RCC 7860 (cell line): ENCODE results near the gene GRHL3.

Source experiments
- DNase-seq: peaks from one replicate; pipeline ENCODE4 v3.0.0-alpha.2; 2015; ENCODE audit warnings: low spot score
- FAIRE-seq: peaks from 2 replicates; lab custom pipeline; 2012; peaks lifted over from hg19 to GRCh38; lab: Jason Lieb, UNC

The GRHL3 gene

DNA sequence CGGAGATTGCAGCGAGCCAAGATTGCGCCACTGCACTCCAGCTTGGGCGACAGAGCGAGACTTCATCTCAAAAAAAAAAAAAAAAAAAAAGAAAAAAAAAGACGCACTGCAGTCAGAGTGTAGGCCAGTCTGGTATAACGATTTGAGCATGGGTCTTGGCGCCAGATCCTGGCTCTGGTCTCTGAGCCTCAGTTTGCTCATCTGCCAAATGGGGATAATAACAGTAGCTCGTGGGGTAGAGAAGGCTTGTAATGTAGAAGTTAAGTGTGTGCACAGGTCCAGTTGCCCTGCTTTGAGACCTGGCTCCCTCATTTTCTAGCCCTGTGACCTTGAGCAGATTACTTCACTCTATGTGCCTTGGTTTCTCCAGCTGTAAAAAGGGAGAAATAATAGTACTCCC lies 26.3 kb upstream of the GRHL3 start:
- DNase-seq, result no peak
- FAIRE-seq, result no peak

DNA sequence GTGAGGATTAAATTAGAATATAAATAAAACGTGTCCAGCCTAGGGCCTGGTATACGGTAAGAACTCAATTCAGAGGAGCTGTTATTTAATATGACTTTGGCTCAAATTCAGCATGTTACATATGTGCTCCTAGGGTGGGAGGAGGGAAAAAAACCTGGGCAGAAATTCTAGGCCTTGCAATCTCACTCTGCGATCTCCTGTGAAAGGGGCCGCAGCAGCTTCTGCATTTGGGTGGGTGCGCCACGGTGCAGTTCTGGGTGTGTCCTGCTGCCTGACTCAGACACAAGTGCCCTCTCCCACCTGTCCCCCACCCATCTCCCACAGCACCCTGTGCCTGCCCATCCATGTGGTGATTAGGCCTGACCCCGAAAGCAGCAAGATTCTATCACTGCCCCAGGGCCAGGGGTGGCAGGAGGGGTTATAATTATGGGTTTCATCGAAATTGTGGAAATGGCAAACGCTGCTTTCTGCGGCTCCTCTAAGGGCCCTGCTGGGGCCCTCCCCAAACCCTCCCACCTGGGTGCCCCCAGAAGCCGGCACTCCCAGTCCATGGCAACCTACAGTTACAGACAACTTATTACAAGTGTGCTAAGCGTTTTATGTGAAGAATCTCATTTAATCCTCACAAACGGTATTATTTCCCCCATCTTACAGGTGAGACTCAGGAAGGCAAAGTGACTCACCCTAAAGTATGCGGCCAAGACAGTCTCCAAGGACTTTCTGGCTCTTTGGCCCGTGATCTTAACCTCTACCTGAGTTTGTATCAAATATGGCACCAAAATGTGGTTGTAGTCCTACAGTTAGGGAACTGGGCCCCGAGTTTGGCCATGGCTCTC lies 25.5 kb upstream of the GRHL3 start:
- FAIRE-seq (no peak), DNase-seq (no peak)

DNA sequence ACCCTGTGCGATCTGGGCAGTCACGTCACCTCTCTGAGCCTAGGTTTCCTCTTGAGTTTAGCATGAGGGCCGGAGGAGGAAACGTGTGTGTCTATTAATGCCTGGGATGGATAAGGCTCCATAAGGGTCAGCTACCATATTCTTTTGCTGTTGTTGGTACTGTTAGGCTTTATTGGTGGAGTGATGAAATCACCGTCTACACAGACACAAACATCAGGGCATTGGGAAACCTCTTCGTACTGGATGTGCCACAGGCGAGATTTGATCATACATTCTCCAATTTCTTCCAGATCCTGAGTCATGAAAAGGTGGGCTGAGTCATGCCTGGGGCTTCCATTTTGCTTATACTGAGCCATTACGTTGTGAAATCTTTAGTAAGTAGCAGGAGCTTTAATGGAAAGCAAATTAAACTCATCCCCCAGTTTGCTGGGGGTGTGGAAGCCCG lies 24.9 kb upstream of the GRHL3 start:
- DNase-seq (peak; percentile 80), FAIRE-seq (peak; percentile 75)

DNA sequence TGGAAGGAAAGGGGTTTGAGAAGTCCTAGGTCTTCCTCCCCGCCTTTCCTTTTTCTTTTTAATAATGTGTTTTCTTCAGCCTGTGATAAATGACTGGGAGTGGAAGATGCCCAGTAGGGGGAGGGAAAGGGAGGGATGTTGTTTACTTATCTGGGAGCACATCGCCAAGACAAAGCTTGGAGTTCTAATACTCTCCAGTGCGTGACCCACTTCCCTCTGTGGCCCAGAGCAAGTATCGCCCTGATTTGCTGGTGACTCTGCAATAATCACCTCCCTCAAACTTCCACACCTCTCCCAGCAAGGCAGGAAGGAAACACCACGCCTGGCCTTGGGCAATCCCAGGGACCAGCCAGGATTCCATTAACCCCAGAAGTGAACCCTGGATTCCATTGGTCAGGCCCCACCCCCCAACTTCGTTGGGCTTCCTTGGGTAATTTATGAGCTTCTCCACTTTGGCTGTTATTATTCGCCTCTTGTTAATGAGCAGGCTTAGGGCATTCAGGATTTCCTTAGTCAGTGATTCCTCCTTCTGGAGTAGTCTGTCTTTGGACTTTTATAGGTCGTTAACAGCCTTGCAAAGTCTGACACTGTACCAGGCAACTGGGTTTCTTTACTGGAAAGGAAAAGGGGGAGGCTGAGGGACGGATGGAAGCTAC lies 24.3 kb upstream of the GRHL3 start:
- peak; percentile 65 for DNase-seq
- FAIRE-seq, result no peak

- no peak for FAIRE-seq
- DNase-seq, result no peak
These were observed 23.6 kb upstream of the GRHL3 start for GRCh38 chr1:24295535-24295934.

DNA sequence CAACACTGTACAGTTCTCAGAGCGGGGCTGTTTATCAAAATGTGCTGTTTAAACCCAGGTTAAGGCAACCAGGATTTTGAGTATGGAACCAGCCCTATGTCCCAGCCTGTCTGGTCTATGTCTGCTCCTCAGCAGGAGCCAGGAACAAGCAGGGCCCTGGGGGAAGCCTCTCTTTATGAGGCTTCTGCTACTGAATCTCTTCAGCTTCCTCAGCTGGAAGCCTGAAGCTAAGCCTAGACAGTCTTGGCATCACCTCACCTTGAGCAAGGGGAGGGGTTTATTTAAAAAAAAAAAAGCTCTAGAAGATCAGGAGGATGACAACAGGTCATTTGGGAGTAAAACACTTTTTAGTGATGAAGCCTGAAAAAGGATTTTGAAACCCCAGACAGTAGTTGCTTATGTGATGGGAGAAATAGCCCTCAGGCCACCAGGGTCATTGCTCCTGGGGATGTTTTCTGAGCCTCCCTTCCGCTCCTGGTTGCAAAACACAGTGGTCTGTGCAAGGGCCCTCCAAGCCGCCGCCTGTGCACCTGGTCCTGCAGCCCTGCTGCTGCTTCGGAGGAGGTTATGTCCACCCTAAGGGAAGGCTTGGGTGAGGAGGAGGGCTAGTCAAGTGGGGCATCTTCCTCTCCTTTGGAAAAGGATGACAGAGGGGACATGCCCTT lies 21.8 kb upstream of the GRHL3 start:
- DNase-seq (no peak), FAIRE-seq (no peak)

GRCh38 chr1:24297852-24298232 lies 21.3 kb upstream of the GRHL3 start:
- DNase-seq, result no peak
- no peak for FAIRE-seq

GRCh38 chr1:24298606-24299005 lies 20.6 kb upstream of the GRHL3 start:
- FAIRE-seq (no peak), DNase-seq (no peak)

DNA sequence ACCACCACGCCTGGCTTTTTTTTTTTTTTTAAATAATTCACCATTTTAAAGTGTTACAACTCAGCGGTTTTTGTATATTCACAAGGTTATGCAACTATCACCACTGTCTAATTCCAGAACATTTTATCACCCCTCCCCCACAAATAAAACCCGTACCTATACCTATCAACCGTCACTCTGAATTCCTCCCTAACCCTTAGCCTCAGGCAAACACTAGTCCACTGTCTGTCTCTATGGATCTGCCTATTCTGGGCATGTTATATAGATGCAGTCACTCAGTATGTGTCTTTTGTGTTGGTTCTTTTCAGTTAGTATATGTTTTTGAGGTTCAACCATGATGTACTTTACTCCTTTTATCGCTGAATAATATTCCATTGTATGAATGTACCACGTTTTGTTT lies 19.3 kb upstream of the GRHL3 start:
- FAIRE-seq (no peak), DNase-seq (no peak)

GRCh38 chr1:24300971-24301784 lies 18.0 kb upstream of the GRHL3 start:
- FAIRE-seq (no peak), DNase-seq (no peak)

- no peak for DNase-seq
- FAIRE-seq, result no peak
These were observed 17.4 kb upstream of the GRHL3 start for GRCh38 chr1:24301785-24302175.

DNA sequence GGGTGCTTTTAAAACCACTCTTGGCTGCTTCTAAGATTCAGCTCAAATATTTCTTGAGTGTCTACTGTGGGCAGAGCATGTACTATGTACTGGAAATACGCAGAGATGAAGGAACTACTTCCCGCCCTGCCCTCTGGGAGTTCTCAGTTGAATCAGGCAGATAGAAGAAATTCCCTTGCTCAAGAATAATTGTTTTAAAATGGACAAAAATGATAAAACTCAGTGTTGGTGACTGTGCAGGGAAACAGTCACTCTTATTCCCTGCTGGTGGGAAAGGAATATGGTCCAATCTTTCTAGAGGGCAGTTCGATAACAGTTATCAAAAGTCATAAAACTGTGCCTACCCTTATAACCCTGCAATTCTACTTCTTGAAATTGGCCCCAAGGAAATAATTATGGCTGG lies 16.9 kb upstream of the GRHL3 start:
- no peak for FAIRE-seq
- no peak for DNase-seq

DNA sequence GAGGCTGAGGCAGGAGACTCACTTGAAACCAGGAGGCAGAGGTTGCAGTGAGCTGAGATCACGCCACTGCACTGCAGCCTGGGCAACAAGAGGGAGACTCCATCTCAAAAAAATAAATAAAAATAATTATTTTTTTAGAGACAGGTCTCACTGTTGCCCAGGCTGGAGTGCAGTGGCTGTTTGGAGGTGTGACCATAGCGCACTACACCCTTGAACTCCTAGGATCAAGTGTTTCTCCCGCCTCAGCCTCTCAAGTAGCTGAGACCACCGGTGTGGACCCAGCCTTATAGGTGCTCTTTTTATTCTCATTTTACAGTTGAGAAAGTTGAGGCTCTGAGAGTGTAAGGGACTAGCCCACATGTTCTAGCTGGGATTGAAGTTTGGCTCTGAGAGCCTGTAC lies 15.6 kb upstream of the GRHL3 start:
- DNase-seq (no peak), FAIRE-seq (no peak)

- DNase-seq (no peak), FAIRE-seq (no peak)
These were observed 14.4 kb upstream of the GRHL3 start for GRCh38 chr1:24304763-24305162.

DNA sequence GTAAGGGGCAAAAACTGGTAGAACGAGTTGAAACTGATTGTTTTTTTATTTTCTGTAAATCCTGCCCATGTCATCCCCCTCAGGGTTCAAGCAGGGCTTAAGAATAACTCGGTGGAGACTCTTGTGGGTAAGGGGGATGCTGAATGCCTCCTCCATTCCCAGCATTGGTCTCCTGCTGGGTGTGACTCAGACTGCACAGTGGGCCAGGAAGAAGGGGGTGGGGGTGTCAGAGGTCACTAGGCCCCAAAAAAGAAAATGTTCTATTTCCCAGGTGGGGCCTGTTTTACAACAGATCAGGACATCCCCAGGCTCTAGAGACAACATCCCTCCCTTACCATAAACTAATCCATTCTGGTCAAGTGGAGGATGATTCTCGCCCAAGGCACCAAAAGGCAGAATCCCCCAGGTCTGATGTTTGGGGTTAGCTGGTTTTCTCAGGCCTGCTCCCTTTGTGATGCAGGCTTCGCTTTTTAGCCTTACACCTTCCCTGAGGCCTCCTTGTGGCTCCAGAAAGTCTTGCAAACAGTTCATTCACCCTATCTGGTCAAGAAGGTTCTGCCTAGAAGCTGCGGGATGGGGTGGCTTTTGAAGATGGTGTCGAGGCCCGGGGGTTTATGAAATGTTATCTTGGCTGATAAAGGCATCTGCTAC lies 10.7 kb upstream of the GRHL3 start:
- FAIRE-seq (no peak), DNase-seq (no peak)

DNA sequence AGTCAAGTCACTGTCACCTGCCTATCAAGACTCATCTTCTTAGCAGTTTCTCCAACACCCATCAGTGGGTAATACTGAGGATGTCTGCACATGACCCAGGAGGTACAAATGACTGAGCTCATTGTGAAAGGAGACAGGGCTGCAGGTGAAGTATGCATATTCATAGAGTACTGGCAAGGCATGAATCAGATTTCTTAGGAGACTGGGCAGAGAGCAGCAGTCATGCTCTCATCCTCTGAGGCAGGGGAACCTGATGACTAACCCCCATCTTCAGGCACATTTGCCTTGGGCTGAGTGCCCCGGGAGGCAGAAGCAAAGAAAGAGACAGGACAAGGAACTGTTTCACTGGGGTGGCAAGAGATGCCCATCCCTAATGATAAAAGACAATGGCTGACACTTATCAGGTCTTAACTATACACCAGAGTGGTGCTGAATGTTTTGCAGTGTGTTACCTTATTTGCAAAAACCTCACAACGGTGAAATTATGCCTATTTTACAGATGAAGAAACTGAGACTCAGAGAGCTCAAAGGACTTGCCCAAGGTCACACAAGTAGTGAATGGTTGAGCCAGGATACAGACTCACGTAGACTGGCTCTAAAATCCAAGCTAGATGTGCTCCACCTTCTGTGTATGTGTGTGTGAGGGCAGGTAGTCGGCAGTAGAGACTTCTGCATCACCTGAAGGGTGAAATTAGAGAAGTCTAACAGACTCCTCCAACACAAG lies 9.2 kb upstream of the GRHL3 start:
- FAIRE-seq (no peak), DNase-seq (peak; percentile 47)

GRCh38 chr1:24311234-24311633 lies 7.9 kb upstream of the GRHL3 start:
- FAIRE-seq (no peak), DNase-seq (no peak)

DNA sequence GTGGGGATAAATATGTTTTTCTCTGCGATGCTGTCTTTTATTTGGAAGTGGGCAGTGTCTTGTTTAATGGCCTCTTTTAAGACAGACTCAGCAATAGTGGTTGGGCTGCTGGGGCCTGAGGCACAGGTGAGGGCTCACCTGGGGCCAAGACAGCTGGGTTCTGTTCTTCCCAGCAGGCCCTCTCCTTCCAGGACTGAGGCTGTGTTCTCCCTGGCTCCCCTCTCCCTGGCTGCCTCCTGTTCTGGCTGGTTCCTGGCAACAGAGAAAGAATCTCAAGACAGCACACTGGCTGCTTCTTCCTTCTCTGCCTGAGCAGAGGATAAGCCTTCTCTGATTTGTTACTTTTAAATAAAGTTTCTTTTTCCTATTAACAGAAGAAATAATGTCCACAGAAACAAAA lies 7.4 kb upstream of the GRHL3 start:
- FAIRE-seq, result no peak
- DNase-seq, result no peak

DNA sequence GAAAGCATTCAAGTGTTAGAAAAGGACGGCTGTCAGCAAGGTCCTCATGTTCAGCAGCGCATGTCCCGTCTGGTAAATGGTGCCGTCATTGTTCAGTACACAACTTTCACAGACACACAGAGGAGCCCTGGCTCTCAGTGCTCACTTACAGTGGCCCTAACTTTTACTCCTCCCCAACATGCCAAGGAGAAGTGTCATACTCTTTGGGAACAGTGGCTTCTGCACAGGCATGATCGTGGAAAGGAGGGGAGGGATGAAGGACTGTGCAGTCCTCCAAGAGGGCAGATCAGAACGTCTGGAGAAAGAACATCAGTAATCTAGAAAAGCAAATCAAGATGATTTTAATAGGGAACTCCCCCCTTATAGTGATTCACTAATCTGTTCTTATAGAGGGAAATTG lies 3.8 kb upstream of the GRHL3 start:
- FAIRE-seq (no peak), DNase-seq (no peak)

DNA sequence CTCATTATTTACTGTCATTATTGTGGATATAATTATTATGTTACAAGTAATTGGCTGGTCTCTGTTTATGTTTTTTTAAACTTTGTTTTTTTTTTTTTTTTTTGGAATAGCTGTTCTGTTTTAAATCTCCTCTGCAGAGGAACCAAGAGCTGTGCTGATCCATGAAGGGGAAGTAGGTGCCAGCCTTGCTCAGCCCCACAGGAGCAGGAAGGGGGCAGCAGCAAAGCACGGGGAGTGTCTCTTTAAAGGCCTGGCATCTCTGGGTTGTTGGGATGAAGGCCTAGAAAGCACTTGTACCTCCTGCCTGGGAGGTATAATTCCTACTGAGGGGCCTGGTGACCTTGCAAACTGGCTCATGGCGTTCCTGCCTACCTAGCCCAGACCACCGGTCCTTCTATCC lies 2.5 kb upstream of the GRHL3 start:
- DNase-seq, result no peak
- no peak for FAIRE-seq
